Glutamatergic neuron (in vitro differentiated cells): ENCODE data around the gene SPOCK3. TPM values are rescaled to one million over a fixed set of nuclear protein-coding genes. Genes with fewer than 3 reads are reported as not detected.

Experiments
- DNase-seq: peaks from one replicate; pipeline ENCODE4 v3.0.0; 2022
- H3K27ac Mint-ChIP-seq: one replicate; pipeline ENCODE4 v1.8.0; 2020; ENCODE audit warnings: mild to moderate bottlenecking, mixed read lengths, inconsistent platforms; ENCODE audit not compliant: unreplicated experiment
- H3K27me3 Mint-ChIP-seq: one replicate; pipeline ENCODE4 v1.8.0; 2020; ENCODE audit warnings: mild to moderate bottlenecking, moderate library complexity, mixed read lengths, inconsistent platforms; ENCODE audit not compliant: unreplicated experiment
- H3K36me3 Mint-ChIP-seq: one replicate; pipeline ENCODE4 v1.8.0; 2020; ENCODE audit warnings: mild to moderate bottlenecking, mixed read lengths, inconsistent platforms; ENCODE audit not compliant: unreplicated experiment
- H3K4me1 Mint-ChIP-seq: one replicate; pipeline ENCODE4 v1.8.0; 2020; ENCODE audit warnings: mild to moderate bottlenecking, low read depth, mixed read lengths, inconsistent platforms; ENCODE audit not compliant: unreplicated experiment
- H3K4me3 Mint-ChIP-seq: one replicate; pipeline ENCODE4 v1.8.0; 2020; ENCODE audit warnings: mild to moderate bottlenecking, mixed read lengths, inconsistent platforms; ENCODE audit not compliant: unreplicated experiment
- H3K9me3 Mint-ChIP-seq: one replicate; pipeline ENCODE4 v1.8.0; 2020; ENCODE audit warnings: mild to moderate bottlenecking, moderate library complexity, mixed read lengths, inconsistent platforms; ENCODE audit not compliant: unreplicated experiment
- total RNA-seq: library from RNA; stranded (reverse); fragmentation: NEBNext Ultra II Directional; extraction: Animal tissue kit (Norgen Biotek cat#: 25700); gene quantifications from one replicate; pipeline ENCODE4 v1.2.1, GENCODE V29; 2021; ENCODE audit not compliant: unreplicated experiment
- TF ChIP-seq, protein P1 (sequence below): fragments of 200-600 bp; sonication (generic); IDR thresholded peaks from one replicate; pipeline ENCODE4 v1.5.0; 2021; ENCODE audit not compliant: partially characterized antibody, unreplicated experiment

SPOCK3 gene
- total RNA-seq, 1 donor from 2014 or later, result 26.8 TPM

DNA sequence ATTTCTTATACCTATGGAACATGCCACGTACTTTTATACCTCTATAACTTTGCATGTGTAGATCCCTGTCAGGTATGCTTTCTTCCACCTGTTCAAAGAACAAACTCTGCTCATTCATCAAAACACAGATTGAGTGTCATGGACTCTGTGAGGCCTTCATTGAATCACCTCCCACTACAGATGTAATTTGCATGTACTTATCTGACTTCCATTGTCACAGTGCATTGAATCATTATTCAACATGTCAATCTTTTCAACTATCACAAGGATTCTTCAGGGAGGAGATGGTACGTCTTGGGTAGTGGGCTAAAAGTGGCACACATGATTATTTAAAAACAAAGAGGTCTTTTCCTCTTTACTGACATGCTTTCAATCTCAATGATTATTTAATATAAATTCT, 24.1 kb downstream of the SPOCK3 start:
- TF ChIP-seq, protein P1, sequence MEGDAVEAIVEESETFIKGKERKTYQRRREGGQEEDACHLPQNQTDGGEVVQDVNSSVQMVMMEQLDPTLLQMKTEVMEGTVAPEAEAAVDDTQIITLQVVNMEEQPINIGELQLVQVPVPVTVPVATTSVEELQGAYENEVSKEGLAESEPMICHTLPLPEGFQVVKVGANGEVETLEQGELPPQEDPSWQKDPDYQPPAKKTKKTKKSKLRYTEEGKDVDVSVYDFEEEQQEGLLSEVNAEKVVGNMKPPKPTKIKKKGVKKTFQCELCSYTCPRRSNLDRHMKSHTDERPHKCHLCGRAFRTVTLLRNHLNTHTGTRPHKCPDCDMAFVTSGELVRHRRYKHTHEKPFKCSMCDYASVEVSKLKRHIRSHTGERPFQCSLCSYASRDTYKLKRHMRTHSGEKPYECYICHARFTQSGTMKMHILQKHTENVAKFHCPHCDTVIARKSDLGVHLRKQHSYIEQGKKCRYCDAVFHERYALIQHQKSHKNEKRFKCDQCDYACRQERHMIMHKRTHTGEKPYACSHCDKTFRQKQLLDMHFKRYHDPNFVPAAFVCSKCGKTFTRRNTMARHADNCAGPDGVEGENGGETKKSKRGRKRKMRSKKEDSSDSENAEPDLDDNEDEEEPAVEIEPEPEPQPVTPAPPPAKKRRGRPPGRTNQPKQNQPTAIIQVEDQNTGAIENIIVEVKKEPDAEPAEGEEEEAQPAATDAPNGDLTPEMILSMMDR, result no peak
- Mint-ChIP-seq H3K4me1 (no peaks in the 10 kb centered on the region), H3K27ac (no peak overlapping the region), H3K9me3 (no peaks in the 10 kb centered on the region), H3K27me3 (no peaks in the 10 kb centered on the region), H3K36me3 (no peaks in the 10 kb centered on the region), H3K4me3 (no peak overlapping the region)
- DNase-seq, result no peak

DNA sequence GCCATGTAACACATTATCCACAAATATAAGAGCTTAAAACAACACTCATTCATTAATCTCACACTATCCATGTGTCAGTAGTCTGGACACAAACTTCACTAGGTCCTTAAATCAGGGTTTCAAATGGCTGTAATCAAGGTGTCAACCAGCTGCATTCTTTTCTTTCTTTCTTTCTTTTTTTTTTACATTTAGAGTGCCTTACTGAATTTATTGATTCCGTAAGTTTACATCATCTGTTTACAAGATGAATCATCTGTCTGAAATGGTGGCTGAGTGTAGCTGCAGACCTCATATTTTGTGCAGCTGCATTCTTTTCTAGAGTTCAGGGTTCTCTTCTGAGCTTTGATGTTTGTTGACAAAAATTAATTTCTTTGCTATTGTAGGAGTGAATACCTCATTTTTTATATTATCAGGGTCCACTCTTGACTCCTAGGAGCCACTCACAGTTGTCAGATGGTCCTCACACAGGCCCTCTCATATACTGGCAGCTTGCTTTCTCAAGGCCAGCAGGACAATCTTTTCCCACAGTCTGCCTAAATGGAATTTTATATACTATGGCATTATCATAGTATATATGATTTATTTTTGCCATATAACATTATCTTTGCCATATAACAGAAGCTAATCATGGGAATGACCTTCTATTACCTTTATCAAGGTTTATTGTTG, 37.8 kb downstream of the SPOCK3 start:
- TF ChIP-seq, protein P1, result no peak
- Mint-ChIP-seq H3K27me3 (peaks cover 2% of the 10 kb centered on the region), H3K4me3 (no peak overlapping the region), H3K36me3 (no peaks in the 10 kb centered on the region), H3K27ac (no peak overlapping the region), H3K9me3 (no peaks in the 10 kb centered on the region), H3K4me1 (no peaks in the 10 kb centered on the region)
- no peak for DNase-seq

DNA sequence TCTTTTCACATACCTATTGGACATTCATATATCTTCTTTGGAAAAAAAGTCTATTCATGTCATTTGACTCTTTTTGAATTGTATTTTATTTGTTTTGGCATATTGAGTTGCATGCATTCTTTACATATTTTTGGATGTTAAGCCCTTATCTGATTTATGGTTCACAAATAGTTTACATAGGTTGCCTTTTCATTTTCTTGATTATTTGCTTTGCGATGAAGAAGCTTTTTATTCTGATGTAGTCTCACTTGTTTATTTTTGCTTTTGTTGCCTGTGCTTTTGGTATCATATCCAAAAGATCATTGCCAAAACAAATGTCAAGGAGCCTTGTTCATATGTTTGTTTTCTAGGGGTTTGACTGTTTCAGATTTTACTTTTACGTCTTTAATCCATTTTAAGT, 43.9 kb downstream of the SPOCK3 start:
- TF ChIP-seq, protein P1, result no peak
- no peaks in the 10 kb centered on the region for H3K9me3 Mint-ChIP-seq
- DNase-seq, result no peak
- no peaks in the 10 kb centered on the region for H3K36me3 Mint-ChIP-seq
- no peak overlapping the region for H3K27ac Mint-ChIP-seq
- no peaks in the 10 kb centered on the region for H3K27me3 Mint-ChIP-seq
- no peak overlapping the region for H3K4me3 Mint-ChIP-seq
- H3K4me1 Mint-ChIP-seq, result no peaks in the 10 kb centered on the region

DNA sequence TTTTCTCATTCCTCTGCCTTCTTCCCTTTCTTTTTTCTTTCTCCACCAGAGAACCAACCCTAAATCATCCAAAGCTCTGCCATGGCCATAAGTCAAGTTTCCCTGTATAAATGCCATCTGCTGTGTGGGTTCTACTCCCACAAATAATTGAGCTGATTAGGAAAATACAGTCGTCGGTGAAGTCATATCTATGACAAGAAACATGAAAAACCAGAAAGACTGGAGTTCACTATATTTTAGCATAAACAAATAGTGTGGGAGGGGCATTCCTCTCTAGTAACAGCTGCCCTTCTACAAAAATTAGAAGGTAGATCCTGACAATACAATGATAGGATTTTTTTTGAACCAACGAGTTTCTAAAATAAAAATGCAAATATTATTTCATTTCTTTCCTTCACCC, 48.8 kb downstream of the SPOCK3 start:
- H3K27ac Mint-ChIP-seq, result no peak overlapping the region
- H3K9me3 Mint-ChIP-seq, result no peaks in the 10 kb centered on the region
- H3K27me3 Mint-ChIP-seq, result no peaks in the 10 kb centered on the region
- no peaks in the 10 kb centered on the region for H3K4me1 Mint-ChIP-seq
- TF ChIP-seq, protein P1, result no peak
- DNase-seq, result no peak
- no peaks in the 10 kb centered on the region for H3K36me3 Mint-ChIP-seq
- no peak overlapping the region for H3K4me3 Mint-ChIP-seq

DNA sequence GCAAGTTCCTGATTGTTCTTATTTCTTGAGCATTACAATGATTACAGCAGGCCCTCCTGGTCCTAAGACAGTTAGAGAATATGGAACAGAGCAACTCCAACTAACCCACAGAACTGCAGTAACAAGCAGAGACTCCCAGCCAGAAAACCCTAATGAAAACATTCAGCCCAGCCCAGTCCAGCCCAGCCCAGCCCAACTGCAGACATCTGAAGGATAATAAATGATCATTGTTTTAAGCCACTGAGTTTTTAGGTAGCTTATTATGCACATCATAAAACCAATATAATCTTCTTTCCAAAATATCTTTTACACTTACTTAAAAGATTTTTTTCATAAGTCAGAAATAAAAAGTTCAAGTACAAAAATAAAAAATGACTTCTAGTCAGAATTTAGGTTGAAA, 51.3 kb downstream of the SPOCK3 start:
- Mint-ChIP-seq H3K4me3 (no peak overlapping the region), H3K27ac (no peak overlapping the region)

More for the DNA sequence above, 51.3 kb downstream of the SPOCK3 start:
- no peaks in the 10 kb centered on the region for H3K9me3 Mint-ChIP-seq
- no peaks in the 10 kb centered on the region for H3K27me3 Mint-ChIP-seq
- TF ChIP-seq, protein P1, result no peak
- DNase-seq, result no peak
- no peaks in the 10 kb centered on the region for H3K4me1 Mint-ChIP-seq
- no peaks in the 10 kb centered on the region for H3K36me3 Mint-ChIP-seq
